A549 (cell line): ENCODE data around the gene ZNF337.

Experiments
- EP300 ChIP-seq, 2 experiments: fragments of >200 bp; sonication (Bioruptor Twin); formaldehyde crosslinking; IDR thresholded peaks; 2 replicates in 1 of 2; 3 replicates in 1 of 2; pipeline ENCODE4 v1.6.1; 2016 to 2017
- HDAC2 ChIP-seq: fragments of 200-600 bp; sonication (generic); IDR thresholded peaks from 2 replicates; pipeline ENCODE4 v1.6.1; 2016
- POLR2A ChIP-seq: IDR thresholded peaks from 2 replicates; pipeline ENCODE4 v1.6.1; 2012; ENCODE audit warnings: mild to moderate bottlenecking, low read length
- POLR2AphosphoS2 ChIP-seq: conservative IDR thresholded peaks from 2 replicates; pipeline ENCODE4 v1.6.1; 2012; ENCODE audit warnings: low read length, improper control_type of control experiment, inconsistent platforms
- ZFP36 ChIP-seq: fragments of 450-650 bp; IDR thresholded peaks from 2 replicates; pipeline ENCODE4 v1.6.1; 2014; ENCODE audit warnings: borderline replicate concordance; ENCODE audit not compliant: partially characterized antibody
- TF ChIP-seq, protein P1 (sequence below): fragments of >200 bp; sonication (Bioruptor Twin); formaldehyde crosslinking; IDR thresholded peaks from 3 replicates; pipeline ENCODE4 v1.5.1; 2016
- TF ChIP-seq, protein P2 (sequence below): IDR thresholded peaks from 2 replicates; pipeline ENCODE4 v1.6.1; 2012

DNA sequence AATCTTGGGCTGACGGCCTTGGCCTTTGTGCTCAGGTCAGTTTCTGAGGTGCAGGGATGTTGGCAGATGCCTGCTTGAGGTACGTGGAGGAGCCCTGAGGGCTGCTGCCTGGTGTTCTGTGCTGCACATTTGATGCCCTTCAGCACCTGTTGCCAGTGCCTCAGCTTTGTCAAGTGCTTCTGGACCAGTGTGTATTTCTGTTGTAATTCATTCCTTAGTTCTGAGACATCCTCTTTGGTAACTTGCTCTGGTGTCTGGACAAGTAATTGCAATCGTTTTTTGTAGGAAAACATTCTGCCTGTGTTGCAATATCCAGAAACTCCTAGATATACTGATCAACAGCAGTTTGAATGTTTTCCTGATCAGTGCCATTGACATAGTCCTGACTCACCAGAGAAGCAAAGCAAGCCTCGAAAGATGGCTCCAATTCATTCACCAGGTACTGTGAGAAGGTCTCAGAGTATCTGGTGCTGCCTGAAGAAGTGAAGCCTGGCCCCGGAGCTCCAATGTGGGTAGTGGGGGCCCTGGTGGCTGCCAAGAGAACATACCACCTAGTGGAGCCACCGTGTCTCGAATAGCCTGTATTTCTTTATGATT, 26.7 kb downstream of the ZNF337 start:
- TF ChIP-seq POLR2A (no peak), POLR2AphosphoS2 (no peak), ZFP36 (no peak), EP300 (IDR thresholded peaks at IDR 0.05) (no peak), HDAC2 (no peak)
- TF ChIP-seq, protein P1, sequence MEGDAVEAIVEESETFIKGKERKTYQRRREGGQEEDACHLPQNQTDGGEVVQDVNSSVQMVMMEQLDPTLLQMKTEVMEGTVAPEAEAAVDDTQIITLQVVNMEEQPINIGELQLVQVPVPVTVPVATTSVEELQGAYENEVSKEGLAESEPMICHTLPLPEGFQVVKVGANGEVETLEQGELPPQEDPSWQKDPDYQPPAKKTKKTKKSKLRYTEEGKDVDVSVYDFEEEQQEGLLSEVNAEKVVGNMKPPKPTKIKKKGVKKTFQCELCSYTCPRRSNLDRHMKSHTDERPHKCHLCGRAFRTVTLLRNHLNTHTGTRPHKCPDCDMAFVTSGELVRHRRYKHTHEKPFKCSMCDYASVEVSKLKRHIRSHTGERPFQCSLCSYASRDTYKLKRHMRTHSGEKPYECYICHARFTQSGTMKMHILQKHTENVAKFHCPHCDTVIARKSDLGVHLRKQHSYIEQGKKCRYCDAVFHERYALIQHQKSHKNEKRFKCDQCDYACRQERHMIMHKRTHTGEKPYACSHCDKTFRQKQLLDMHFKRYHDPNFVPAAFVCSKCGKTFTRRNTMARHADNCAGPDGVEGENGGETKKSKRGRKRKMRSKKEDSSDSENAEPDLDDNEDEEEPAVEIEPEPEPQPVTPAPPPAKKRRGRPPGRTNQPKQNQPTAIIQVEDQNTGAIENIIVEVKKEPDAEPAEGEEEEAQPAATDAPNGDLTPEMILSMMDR: no peak
- TF ChIP-seq, protein P2, sequence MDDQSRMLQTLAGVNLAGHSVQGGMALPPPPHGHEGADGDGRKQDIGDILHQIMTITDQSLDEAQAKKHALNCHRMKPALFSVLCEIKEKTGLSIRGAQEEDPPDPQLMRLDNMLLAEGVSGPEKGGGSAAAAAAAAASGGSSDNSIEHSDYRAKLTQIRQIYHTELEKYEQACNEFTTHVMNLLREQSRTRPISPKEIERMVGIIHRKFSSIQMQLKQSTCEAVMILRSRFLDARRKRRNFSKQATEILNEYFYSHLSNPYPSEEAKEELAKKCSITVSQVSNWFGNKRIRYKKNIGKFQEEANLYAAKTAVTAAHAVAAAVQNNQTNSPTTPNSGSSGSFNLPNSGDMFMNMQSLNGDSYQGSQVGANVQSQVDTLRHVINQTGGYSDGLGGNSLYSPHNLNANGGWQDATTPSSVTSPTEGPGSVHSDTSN: no peak
